PC-9 (cell line): ENCODE measurements around the gene TNC. TPM values are rescaled to one million over a fixed set of nuclear protein-coding genes. Genes with fewer than 3 reads are reported as not detected.

Experiments
- BruUV-seq: library from RNA; stranded (reverse); fragments of 400-500 nt; replicated peaks from 2 replicates; lab custom pipeline; 2021; lab: Mats Ljungman, UMichigan
- CTCF ChIA-PET: fragments of 300-600 bp; sonication (Branson Sonifier 250); formaldehyde crosslinking; loops from one replicate; lab custom pipeline; 2022; ENCODE audit warnings: antibody characterized with exemption; lab: Charles Lee
- POLR2A ChIA-PET: fragments of 300-600 bp; sonication (Branson Sonifier 250); formaldehyde crosslinking; loops from one replicate; lab custom pipeline; 2022; ENCODE audit warnings: antibody characterized with exemption; ENCODE audit not compliant: unreplicated experiment; lab: Charles Lee
- DNase-seq, 2 experiments: peaks; one replicate each; pipeline versions ENCODE4 v3.0.0 to v3.0.0-alpha.2; 2015 to 2022; ENCODE audit warnings: mixed read lengths in 1 of 2
- H2AFZ ChIP-seq: fragments of 200-600 bp; sonication (generic); 2 replicates; pipeline ENCODE4 v1.8.1; 2017; ENCODE audit warnings: antibody characterized with exemption
- H3F3A ChIP-seq: fragments of 200-600 bp; sonication (generic); 2 replicates; pipeline ENCODE4 v1.8.1; 2017; ENCODE audit warnings: antibody characterized with exemption, mild to moderate bottlenecking, low read depth; ENCODE audit not compliant: insufficient read depth
- H3K27ac ChIP-seq: fragments of 200-600 bp; sonication (generic); 2 replicates; pipeline ENCODE4 v1.6.1; 2016; ENCODE audit warnings: mixed run types
- H3K27me3 ChIP-seq: fragments of 200-600 bp; sonication (generic); 2 replicates; pipeline ENCODE4 v1.6.1; 2016; ENCODE audit warnings: low read depth, mixed run types; ENCODE audit not compliant: insufficient read depth
- H3K36me3 ChIP-seq: fragments of 200-600 bp; sonication (generic); 2 replicates; pipeline ENCODE4 v1.6.1; 2016; ENCODE audit warnings: low read depth, mixed run types
- H3K4me1 ChIP-seq: fragments of 200-600 bp; sonication (generic); replicated peaks from 2 replicates; pipeline ENCODE4 v1.6.1; 2016; ENCODE audit warnings: mixed run types; ENCODE audit not compliant: insufficient read depth
- H3K4me2 ChIP-seq: fragments of 200-600 bp; sonication (generic); 2 replicates; pipeline ENCODE4 v1.6.1; 2017; ENCODE audit warnings: mixed run types
- H3K4me3 ChIP-seq: fragments of 200-600 bp; sonication (generic); 2 replicates; pipeline ENCODE4 v1.6.1; 2016; ENCODE audit warnings: mixed run types
- H3K79me2 ChIP-seq: fragments of 200-600 bp; sonication (generic); 2 replicates; pipeline ENCODE4 v1.6.1; 2017; ENCODE audit warnings: low read depth, mixed run types
- H3K9me2 ChIP-seq: fragments of 200-600 bp; sonication (generic); 2 replicates; pipeline ENCODE4 v1.8.1; 2017; ENCODE audit warnings: mild to moderate bottlenecking; ENCODE audit not compliant: insufficient read depth
- H3K9me3 ChIP-seq: fragments of 200-600 bp; sonication (generic); 2 replicates; pipeline ENCODE4 v1.8.1; 2016; ENCODE audit warnings: low read depth; ENCODE audit not compliant: insufficient read depth
- H4K20me1 ChIP-seq: fragments of 200-600 bp; sonication (generic); 2 replicates; pipeline ENCODE4 v1.8.1; 2017; ENCODE audit not compliant: insufficient read depth
- CTCF ChIP-seq: fragments of 200-600 bp; sonication (generic); conservative IDR thresholded peaks from 2 replicates; pipeline ENCODE4 v1.6.1; 2017; ENCODE audit warnings: mixed run types, antibody characterized with exemption, mild to moderate bottlenecking, moderate library complexity
- EZH2 ChIP-seq: fragments of 200-600 bp; sonication (generic); IDR thresholded peaks from 2 replicates; pipeline ENCODE4 v1.8.0; 2017; ENCODE audit warnings: antibody characterized with exemption, low read depth
- intact Hi-C: fragments of 100-400 bp; cut with micrococcal nuclease; formaldehyde crosslinking; loops from one replicate; pipeline ENCODE4 v1.10.0; 2022; ENCODE audit not compliant: unreplicated experiment
- total RNA-seq: library from RNA; stranded (reverse); gene quantifications from 2 replicates; pipeline ENCODE4 v1.2.3, GENCODE V29; 2021

Gene TNC
- total RNA-seq, 1 experiment from 2014 or later = 1.1 TPM

GRCh38 chr9:115058684-115059315, 59.2 kb downstream of the TNC start:
- Histone ChIP-seq H3K9me2 (no peaks in the 10 kb centered on the region; the same call in 1 of the 2 replicates), H3K27ac (no peak overlapping the region), H3K27me3 (no peaks in the 10 kb centered on the region), H3K4me3 (no peak overlapping the region), H3K4me2 (no peak overlapping the region), H3K36me3 (no peaks in the 10 kb centered on the region), H3K4me1 (peaks cover 16% of the 10 kb centered on the region), H3K9me3 (no peaks in the 10 kb centered on the region), H4K20me1 (no peaks in the 10 kb centered on the region), H3K79me2 (no peaks in the 10 kb centered on the region), H2AFZ (no peak overlapping the region), H3F3A (no peaks in the 10 kb centered on the region)
- POLR2A ChIA-PET = interaction anchor here (0.7 kb wide), 1 partner anchor 10 kb away, joined by 5 read pairs; no protein-coding TSS in a partner anchor
- TF ChIP-seq CTCF (no peak), EZH2 (no peak)
- CTCF ChIA-PET = interaction anchor here (0.6 kb wide), 1 partner anchor 1801 kb away, joined by 3 read pairs; no protein-coding TSS in a partner anchor
- DNase-seq = peak in 1 of 2 experiments; percentile 63
- intact Hi-C loops = no loop called here
- BruUV-seq = no TSS peak

GRCh38 chr9:115058175-115058574, 59.8 kb downstream of the TNC start:
- no peaks in the 10 kb centered on the region for H3K27me3 ChIP-seq
- peaks cover 11% of the 10 kb centered on the region for H3K4me1 ChIP-seq
- H3K4me2 ChIP-seq = no peak overlapping the region
- H3K79me2 ChIP-seq = no peaks in the 10 kb centered on the region
- H4K20me1 ChIP-seq = no peaks in the 10 kb centered on the region
- DNase-seq = no peak
- no peak overlapping the region for H2AFZ ChIP-seq
- no peaks in the 10 kb centered on the region for H3K9me3 ChIP-seq
- intact Hi-C loops = no loop called here
- POLR2A ChIA-PET = interaction anchor here (0.7 kb wide), 1 partner anchor 10 kb away, joined by 5 read pairs; no protein-coding TSS in a partner anchor
- H3K27ac ChIP-seq = no peak overlapping the region
- H3K9me2 ChIP-seq = no peaks in the 10 kb centered on the region; the same call in 1 of the 2 replicates
- CTCF ChIA-PET = interaction anchor here (0.6 kb wide), 1 partner anchor 1802 kb away, joined by 3 read pairs; no protein-coding TSS in a partner anchor
- no peak overlapping the region for H3K4me3 ChIP-seq
- TF ChIP-seq CTCF (no peak), EZH2 (no peak)
- no peaks in the 10 kb centered on the region for H3K36me3 ChIP-seq
- H3F3A ChIP-seq = no peaks in the 10 kb centered on the region
- no TSS peak for BruUV-seq

- no TSS peak for BruUV-seq
- no peak overlapping the region for H3K4me3 ChIP-seq
- H3K4me2 ChIP-seq = no peak overlapping the region
- no peaks in the 10 kb centered on the region for H4K20me1 ChIP-seq
- H3F3A ChIP-seq = no peaks in the 10 kb centered on the region
- no peak for DNase-seq
- no peaks in the 10 kb centered on the region for H3K27me3 ChIP-seq
- POLR2A ChIA-PET = no interaction called here
- no peak overlapping the region for H3K27ac ChIP-seq
- intact Hi-C loops = no loop called here
- H2AFZ ChIP-seq = no peak overlapping the region
- H3K4me1 ChIP-seq = peaks cover 11% of the 10 kb centered on the region
- H3K36me3 ChIP-seq = no peaks in the 10 kb centered on the region
- H3K79me2 ChIP-seq = no peaks in the 10 kb centered on the region
- TF ChIP-seq EZH2 = no peak
- no peak for TF ChIP-seq CTCF
- CTCF ChIA-PET = no interaction called here
- H3K9me2 ChIP-seq = no peaks in the 10 kb centered on the region; the same call in 1 of the 2 replicates
- H3K9me3 ChIP-seq = no peaks in the 10 kb centered on the region
Measured at GRCh38 chr9:115057559-115057958, 60.4 kb downstream of the TNC start.
